Neural cell (in vitro differentiated cells): ENCODE results near the gene MMP28.

Experiments used
- CTCF ChIP-seq: fragments of 450-650 bp; IDR thresholded peaks from 2 replicates; pipeline ENCODE4 v1.5.1; 2014; ENCODE audit warnings: antibody characterized with exemption, mild to moderate bottlenecking, moderate library complexity; ENCODE audit not compliant: poor library complexity, severe bottlenecking
- EZH2 ChIP-seq: fragments of 200-600, 300-800 bp; shearing (Covaris generic), sonication (generic); IDR thresholded peaks from 2 replicates; pipeline ENCODE4 v1.6.1; 2014; ENCODE audit warnings: antibody characterized with exemption, low read length, borderline replicate concordance, mild to moderate bottlenecking; ENCODE audit not compliant: insufficient read depth, poor library complexity, severe bottlenecking
- MXI1 ChIP-seq: fragments of 450-650 bp; conservative IDR thresholded peaks from 2 replicates; pipeline ENCODE4 v1.6.1; 2014; ENCODE audit warnings: antibody characterized with exemption, mild to moderate bottlenecking; ENCODE audit not compliant: poor library complexity, severe bottlenecking
- POLR2AphosphoS5 ChIP-seq: IDR thresholded peaks from 2 replicates; pipeline ENCODE4 v1.6.1; 2012
- REST ChIP-seq: IDR thresholded peaks from 2 replicates; pipeline ENCODE4 v1.6.1; 2012; ENCODE audit warnings: borderline replicate concordance

DNA sequence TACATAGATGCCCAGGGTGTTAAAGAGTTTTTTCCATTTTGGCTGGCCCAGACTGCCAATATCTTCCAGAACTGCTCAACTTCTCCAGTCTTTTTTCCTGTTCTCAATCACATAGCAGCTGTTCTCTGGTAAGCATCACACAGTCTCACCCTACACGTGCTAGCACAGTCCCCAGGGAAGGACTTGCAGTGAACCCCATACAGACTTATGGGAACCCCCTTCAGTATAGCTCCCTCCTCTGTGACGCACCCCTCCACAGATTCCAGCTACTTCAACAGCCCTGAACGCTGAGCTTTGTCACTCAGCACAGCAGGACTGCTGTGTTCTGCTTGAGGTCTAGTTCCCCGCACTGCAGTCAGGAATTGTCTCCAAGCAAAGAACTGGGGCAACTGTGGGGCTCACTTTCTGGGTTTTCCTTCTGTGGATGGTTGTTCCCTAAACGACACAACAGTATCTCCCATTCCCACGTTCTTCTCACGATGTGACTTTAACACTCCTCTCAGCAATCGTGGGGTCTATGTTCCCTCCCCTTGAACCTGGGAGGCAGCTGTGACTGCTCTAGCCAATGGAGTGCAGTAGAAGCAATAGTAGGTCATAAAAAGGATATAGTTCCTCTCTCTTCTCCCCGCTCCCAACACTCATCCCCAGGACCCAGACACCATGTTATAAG, 3.6 kb downstream of the MMP28 start:
- TF ChIP-seq CTCF = no peak
- TF ChIP-seq REST = no peak
- TF ChIP-seq POLR2AphosphoS5 = no peak
- TF ChIP-seq EZH2 = no peak
- no peak for TF ChIP-seq MXI1
